ENCODE data around the gene FGF7. TPM values are rescaled to one million over a fixed set of nuclear protein-coding genes. Genes with fewer than 3 reads are reported as not detected.

FGF7 gene, protein sequence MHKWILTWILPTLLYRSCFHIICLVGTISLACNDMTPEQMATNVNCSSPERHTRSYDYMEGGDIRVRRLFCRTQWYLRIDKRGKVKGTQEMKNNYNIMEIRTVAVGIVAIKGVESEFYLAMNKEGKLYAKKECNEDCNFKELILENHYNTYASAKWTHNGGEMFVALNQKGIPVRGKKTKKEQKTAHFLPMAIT
- 21.9 TPM for total RNA-seq
- long read RNA-seq, full-length matches to known transcripts, result 16 of 28 reads
- long read RNA-seq, partial matches to known transcripts, result 1 of 28 reads
- long read RNA-seq, other reads (novel, unspliced or antisense), result 11 of 28 reads

DNA sequence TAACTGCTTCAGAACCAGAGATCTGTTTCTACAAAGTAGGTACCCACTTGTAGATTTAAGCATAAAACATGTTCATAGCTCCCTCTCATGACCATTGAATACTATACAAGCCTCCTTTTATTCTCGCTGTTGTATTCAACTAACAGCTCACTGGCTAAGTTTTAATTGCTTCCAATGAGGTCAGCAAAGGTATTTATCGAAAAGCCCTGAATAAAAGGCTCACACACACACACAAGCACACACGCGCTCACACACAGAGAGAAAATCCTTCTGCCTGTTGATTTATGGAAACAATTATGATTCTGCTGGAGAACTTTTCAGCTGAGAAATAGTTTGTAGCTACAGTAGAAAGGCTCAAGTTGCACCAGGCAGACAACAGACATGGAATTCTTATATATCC lies at the start of gene FGF7:
Gene FGF7, plus strand, starts transcription at position 222 of the 400 bp plus-strand sequence. CDS start 1,056 bp downstream, outside the sequence.
- H3K4me3 ChIP-seq, result peak within 1 kb of the TSS; percentile 46

DNA sequence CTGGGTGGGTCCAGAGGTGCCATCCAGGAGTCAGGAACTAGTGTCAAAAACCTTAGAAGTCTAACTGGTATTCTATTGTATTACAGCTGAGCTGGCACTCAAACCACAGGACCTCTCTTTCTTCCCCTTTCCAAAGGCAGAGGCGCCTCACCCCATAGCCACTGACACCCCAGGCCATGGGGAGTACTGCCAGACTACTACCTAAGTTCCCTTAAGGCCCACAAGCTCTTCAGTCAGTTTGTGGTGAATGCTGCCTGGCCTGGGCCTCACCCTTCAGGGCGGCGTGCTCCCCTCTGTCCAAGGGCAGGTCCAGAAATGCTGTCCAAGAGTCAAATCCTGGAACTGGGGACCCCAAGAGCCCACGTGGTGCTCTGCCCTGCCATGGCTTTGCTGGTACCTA lies 43.0 kb upstream of the FGF7 start:
- H3K36me3 ChIP-seq, result no peaks in the 10 kb centered on the region
- H3K4me1 ChIP-seq, result no peaks in the 10 kb centered on the region
- H3K9me3 ChIP-seq, result no peaks in the 10 kb centered on the region
- no peaks in the 10 kb centered on the region for H3K27me3 ChIP-seq
- TF ChIP-seq, protein P1, sequence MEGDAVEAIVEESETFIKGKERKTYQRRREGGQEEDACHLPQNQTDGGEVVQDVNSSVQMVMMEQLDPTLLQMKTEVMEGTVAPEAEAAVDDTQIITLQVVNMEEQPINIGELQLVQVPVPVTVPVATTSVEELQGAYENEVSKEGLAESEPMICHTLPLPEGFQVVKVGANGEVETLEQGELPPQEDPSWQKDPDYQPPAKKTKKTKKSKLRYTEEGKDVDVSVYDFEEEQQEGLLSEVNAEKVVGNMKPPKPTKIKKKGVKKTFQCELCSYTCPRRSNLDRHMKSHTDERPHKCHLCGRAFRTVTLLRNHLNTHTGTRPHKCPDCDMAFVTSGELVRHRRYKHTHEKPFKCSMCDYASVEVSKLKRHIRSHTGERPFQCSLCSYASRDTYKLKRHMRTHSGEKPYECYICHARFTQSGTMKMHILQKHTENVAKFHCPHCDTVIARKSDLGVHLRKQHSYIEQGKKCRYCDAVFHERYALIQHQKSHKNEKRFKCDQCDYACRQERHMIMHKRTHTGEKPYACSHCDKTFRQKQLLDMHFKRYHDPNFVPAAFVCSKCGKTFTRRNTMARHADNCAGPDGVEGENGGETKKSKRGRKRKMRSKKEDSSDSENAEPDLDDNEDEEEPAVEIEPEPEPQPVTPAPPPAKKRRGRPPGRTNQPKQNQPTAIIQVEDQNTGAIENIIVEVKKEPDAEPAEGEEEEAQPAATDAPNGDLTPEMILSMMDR (IDR thresholded peaks at IDR 0.05), result no peak
- ATAC-seq (peak; percentile 49), DNase-seq (no peak)
- H3K4me3 ChIP-seq, result no peak overlapping the region
- H3K27ac ChIP-seq, result no peak overlapping the region
- intact Hi-C loops (cut with DNase I), result no loop called here

More for the DNA sequence above, at the start of gene FGF7:
- DNase-seq (no peak), ATAC-seq (peak; percentile 27)
- no peaks in the 10 kb centered on the region for H3K9me3 ChIP-seq
- no peaks in the 10 kb centered on the region for H3K4me1 ChIP-seq
- intact Hi-C loops (cut with DNase I), result no loop called here
- TF ChIP-seq, protein P1 (IDR thresholded peaks at IDR 0.05), result peak; percentile 6
- H3K27me3 ChIP-seq, result no peaks in the 10 kb centered on the region
- no peaks in the 10 kb centered on the region for H3K36me3 ChIP-seq
- peak within 1 kb of the TSS; percentile 33 for H3K27ac ChIP-seq

DNA sequence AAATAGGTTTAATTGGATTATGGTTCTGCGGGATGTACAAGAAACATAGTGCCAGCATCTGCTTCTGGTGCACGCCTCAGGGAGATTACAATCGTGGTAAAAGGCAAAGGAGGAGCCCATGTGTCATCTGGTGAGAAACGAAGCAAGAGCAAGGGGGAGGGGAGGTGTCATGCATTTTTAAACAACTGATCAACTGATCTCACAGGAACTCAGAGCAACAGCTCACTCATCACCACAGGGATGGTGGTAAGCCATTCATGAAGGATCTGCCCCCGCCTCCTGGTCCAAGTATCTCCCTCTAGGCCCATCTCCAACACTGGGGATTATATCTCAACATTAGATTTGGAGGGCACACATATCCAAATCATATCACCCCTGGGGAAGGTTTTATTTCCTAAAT lies 42.1 kb upstream of the FGF7 start:
- intact Hi-C loops (cut with DNase I), result no loop called here
- Histone ChIP-seq H3K27me3 (no peaks in the 10 kb centered on the region), H3K9me3 (no peaks in the 10 kb centered on the region), H3K4me1 (no peaks in the 10 kb centered on the region), H3K4me3 (no peak overlapping the region), H3K36me3 (no peaks in the 10 kb centered on the region), H3K27ac (no peak overlapping the region)
- DNase-seq, result no peak
- TF ChIP-seq, protein P1 (IDR thresholded peaks at IDR 0.05), result no peak
- no peak for ATAC-seq

DNA sequence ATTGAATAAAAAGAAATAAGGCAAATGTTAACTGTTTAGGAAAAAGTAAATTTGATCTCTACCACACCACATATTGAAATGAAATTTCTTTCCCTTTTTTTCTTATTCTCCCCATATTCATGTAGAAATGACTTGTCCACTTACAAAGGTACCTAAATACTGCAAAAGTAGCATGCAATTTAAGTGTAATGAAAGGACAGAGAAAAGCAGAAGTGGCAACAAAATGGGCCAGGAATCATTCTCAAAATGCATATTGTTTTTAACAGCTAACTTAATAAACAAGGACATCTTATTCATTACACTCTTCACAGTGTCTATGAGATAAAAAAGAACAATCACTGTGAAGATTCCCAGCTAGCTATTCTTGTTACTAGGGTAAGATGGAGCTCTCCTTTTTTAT lies 40.6 kb upstream of the FGF7 start:
- ATAC-seq (no peak), DNase-seq (no peak)
- Histone ChIP-seq H3K4me3 (no peak overlapping the region), H3K27me3 (no peaks in the 10 kb centered on the region), H3K27ac (no peak overlapping the region), H3K4me1 (no peaks in the 10 kb centered on the region), H3K9me3 (no peaks in the 10 kb centered on the region), H3K36me3 (no peaks in the 10 kb centered on the region)
- intact Hi-C loops (cut with DNase I), result no loop called here
- TF ChIP-seq, protein P1 (IDR thresholded peaks at IDR 0.05), result no peak

DNA sequence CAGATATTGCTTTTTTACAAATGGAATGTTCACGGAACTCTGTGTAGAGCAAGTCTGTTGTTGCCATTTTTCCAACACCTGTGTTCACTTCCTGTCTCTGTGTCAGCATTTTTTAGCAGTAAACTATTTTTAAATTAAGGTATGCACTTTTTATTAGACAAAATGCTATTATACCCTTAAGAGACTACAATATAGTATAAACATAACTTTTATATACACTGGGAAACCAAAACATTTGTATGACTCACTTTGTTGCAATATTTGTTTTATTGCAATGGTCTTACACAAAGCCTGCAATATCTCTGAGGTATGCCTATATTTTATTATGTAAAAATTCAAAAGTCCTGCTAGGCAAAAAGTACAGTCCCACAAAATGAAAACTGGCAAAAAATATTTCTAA lies 39.8 kb upstream of the FGF7 start:
- intact Hi-C loops (cut with DNase I), result no loop called here
- Histone ChIP-seq H3K27ac (no peak overlapping the region), H3K36me3 (no peaks in the 10 kb centered on the region), H3K4me1 (no peaks in the 10 kb centered on the region), H3K9me3 (no peaks in the 10 kb centered on the region), H3K4me3 (no peak overlapping the region), H3K27me3 (no peaks in the 10 kb centered on the region)
- ATAC-seq, result no peak
- no peak for DNase-seq
- TF ChIP-seq, protein P1 (IDR thresholded peaks at IDR 0.05), result no peak
